Kidney epithelial cell (primary cell): ENCODE data around the gene SIT1. TPM values are rescaled to one million over a fixed set of nuclear protein-coding genes. Genes with fewer than 3 reads are reported as not detected.

Experiments used
- DNase-seq: peaks from one replicate; pipeline ENCODE4 v3.0.0-alpha.2; 2010; ENCODE audit warnings: low read depth
- H3K27me3 ChIP-seq: 2 replicates; pipeline ENCODE4 v1.6.0; 2011; ENCODE audit warnings: low read length; ENCODE audit not compliant: control insufficient read depth, insufficient read depth
- H3K36me3 ChIP-seq: 2 replicates; pipeline ENCODE4 v1.5.1; 2011; ENCODE audit warnings: low read length; ENCODE audit not compliant: control insufficient read depth, insufficient read depth
- H3K4me3 ChIP-seq: 2 replicates; pipeline ENCODE4 v1.5.1; 2011; ENCODE audit warnings: low read depth, mild to moderate bottlenecking, control low read depth, low read length
- CTCF ChIP-seq: IDR thresholded peaks from 2 replicates; pipeline ENCODE4 v1.5.1; 2011; ENCODE audit warnings: mild to moderate bottlenecking, moderate library complexity, low read length, control low read depth, inconsistent platforms; ENCODE audit not compliant: insufficient read depth, poor library complexity, severe bottlenecking
- total RNA-seq: library from RNA; depleted of rRNA; stranded (reverse); fragments of >200 nt; gene quantifications from 2 replicates; pipeline ENCODE4 v1.2.3, GENCODE V29; 2015

The SIT1 gene
- total RNA-seq, 1 donor from 2014 or later = not detected

DNA sequence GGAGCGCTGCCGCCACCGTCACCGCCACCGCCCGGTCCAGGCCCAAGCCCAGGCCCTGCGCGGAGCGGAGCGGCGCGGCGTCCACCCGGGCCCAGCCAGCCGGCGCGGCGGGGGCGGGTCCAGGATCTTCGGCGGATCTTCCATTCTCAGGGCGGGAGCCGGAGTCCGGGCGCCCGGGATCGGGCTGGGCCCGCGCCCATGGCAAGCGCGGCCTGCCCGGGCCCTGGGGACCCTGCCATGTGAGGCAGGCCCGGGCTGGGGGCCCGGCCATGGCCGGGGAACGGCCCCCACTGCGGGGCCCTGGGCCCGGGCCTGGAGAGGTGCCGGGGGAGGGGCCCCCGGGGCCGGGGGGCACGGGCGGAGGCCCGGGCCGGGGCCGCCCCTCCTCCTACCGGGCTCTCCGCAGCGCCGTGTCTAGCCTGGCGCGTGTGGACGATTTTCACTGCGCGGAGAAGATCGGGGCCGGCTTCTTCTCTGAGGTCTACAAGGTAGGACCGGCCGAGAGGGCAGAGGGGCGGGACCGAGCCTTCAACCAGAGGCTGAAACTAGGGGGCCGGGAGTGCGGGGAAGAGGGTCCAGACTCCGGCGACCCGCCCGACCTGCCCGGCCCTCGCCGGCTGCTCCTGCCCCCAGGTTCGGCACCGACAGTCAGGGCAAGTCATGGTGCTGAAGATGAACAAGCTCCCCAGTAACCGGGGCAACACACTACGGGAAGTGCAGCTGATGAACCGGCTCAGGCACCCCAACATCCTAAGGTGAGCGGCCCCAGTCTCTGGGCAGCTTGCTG lies 45.2 kb downstream of the SIT1 start:
- H3K4me3 ChIP-seq = peak overlapping the region; percentile 63
- DNase-seq = no peak
- TF ChIP-seq CTCF = no peak

GRCh38 chr9:35604578-35605350 lies 46.0 kb downstream of the SIT1 start, which contains the start of gene TESK1:
Gene TESK1, plus strand, starts transcription at chr9:35605262. Its CDS starts 358 bp downstream, at chr9:35605620.
- Histone ChIP-seq H3K27me3 (no peaks in the 10 kb centered on the region), H3K4me3 (peak within 1 kb of the TSS; percentile 63), H3K36me3 (peaks cover 2% of the 10 kb centered on the region)
- TF ChIP-seq CTCF = no peak
- DNase-seq = no peak

More for the DNA sequence above, 45.2 kb downstream of the SIT1 start:
- H3K27me3 ChIP-seq = no peaks in the 10 kb centered on the region
- H3K36me3 ChIP-seq = peaks cover 2% of the 10 kb centered on the region

GRCh38 chr9:35603986-35604577 lies 46.6 kb downstream of the SIT1 start:
- Histone ChIP-seq H3K4me3 (peak overlapping the region; percentile 63), H3K27me3 (no peaks in the 10 kb centered on the region), H3K36me3 (no peaks in the 10 kb centered on the region)
- peak; percentile 95 for DNase-seq
- TF ChIP-seq CTCF = peak; percentile 87

GRCh38 chr9:35603506-35603985 lies 47.2 kb downstream of the SIT1 start:
- DNase-seq = no peak
- no peaks in the 10 kb centered on the region for H3K36me3 ChIP-seq

More at GRCh38 chr9:35603506-35603985, 47.2 kb downstream of the SIT1 start:
- Histone ChIP-seq H3K27me3 (no peaks in the 10 kb centered on the region), H3K4me3 (peak overlapping the region; percentile 40)
- TF ChIP-seq CTCF = no peak
